ENCODE measurements around the gene OR56A5.

Gene OR56A5

DNA sequence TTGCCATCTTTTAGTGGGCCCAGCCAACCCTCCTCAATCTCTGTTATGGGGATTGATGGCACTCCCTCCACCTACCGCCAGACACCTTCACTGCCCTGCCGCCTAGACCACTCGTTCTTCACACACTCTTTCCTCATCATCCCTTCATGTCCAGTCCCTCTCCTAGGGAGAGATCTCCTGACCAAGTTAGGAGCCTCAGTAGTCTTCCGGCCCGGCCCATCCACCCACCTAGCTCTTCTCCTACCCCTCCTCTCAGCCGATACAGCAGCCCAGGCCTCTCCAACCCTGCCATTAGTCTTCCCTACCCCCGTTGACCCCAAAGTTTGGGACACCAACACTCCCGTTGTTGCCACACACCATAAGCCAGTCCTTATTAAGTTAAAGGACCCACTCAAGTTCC, 37.2 kb downstream of the OR56A5 start:
- no peak for DNase-seq

- no peak for DNase-seq
These were observed 37.7 kb downstream of the OR56A5 start for GRCh38 chr11:5930614-5931013.

GRCh38 chr11:5929571-5930368, 38.5 kb downstream of the OR56A5 start:
- DNase-seq: no peak

- no peak for DNase-seq
These were observed 39.5 kb downstream of the OR56A5 start for GRCh38 chr11:5928811-5929210.

GRCh38 chr11:5928271-5928670, 40.0 kb downstream of the OR56A5 start:
- no peak for DNase-seq

DNA sequence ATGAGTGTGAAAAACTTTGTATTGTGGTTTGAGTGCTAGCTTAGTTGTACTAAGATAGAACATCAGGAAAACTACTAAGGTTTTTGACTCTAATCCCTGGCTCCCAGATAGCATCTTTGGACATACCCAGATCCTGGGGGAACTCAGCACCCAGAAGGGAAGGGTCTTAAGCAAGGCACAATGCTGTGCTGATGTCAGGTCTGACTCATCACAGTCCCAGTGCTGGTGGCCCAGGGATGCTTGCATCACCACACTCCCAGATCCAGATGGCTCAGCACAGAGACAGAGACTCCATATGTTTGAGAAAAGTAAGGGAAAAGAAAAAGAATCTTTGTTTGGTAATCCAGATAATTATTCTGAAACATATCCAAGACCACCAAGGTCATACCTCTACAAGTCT, 44.5 kb downstream of the OR56A5 start:
- no peak for DNase-seq

DNA sequence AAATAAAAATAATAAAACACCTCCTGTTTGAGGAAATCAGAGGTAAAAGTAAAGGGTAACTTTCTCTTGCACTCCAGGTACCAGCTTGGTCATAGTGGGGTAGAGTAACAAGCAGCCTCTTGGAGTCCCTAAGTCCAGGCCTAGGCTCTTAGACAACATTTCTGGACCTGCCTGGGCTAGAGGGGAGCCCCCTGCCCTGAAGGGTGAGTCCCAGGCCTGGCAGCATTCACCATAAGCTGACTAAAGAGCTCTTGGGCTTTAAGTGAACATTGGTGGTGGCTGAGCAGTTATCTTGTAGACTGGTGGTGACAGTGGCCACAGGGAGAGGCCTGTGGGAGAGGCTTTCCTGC, 44.9 kb downstream of the OR56A5 start:
- DNase-seq: no peak

DNA sequence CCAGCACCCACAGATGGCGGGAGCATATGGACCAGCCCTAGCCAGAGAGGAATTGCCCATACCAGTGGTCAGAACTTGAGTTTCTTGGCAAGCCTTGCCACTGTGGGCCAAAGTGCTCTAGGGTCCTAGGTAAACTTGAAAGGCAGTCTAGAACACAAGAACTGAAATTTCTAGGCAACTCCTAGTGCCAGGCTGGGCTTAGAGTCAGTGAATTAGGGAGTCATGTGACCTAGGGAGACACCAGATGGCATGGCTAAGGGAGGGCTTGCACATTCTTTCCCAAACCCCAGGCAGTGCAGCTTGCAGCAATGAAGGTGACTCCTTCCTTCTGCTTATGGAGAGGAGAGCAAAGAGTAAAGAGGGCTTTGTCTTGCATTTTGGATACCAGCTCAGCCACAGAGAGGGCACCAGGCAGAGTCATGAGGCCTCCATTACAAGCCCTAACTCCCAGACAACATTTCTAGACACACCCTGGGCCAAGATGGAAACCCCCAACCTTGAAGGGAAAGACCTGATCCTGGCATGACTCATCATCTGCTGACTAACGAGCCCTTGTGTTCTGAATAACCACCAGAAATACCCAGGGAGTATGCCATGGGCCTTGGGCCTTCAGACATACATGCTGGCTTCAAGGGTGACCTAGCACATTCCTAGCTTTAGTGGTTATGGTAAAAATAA, 45.4 kb downstream of the OR56A5 start:
- DNase-seq: no peak
